ENCODE results near the gene TECR. TPM values are rescaled to one million over a fixed set of nuclear protein-coding genes. Genes with fewer than 3 reads are reported as not detected.

The TECR gene
- total RNA-seq, 1 experiment from 2014 or later = 232 TPM

DNA sequence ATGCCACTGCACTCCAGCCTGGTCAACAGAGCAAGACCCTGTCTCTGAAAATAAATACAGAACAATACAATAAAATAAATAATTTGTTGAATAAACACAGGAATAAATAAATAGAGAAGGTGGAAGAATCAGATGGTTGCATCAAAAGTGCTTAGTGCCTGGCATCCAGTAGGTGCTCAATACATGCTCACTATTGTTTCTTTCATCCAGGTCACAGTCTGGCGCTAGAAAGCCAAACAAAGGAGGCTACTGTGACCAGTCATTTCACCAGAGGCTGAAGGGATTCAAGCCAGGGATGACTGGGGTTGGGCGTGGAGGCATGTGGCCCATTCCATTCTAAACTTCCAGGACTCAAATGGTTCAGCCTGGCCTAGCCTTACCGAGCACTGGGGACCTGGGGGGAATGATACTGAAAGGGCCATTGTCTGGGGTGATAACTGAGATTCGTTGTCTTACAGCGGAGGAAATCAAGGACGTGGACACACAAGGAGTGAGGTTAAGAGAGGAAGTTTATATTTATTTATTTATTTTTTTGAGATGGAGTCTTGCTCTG is 46.1 kb downstream of the TECR start (continued):
- no peak for TF ChIP-seq EZH2phosphoT487 (IDR thresholded peaks at IDR 0.05; ENCODE audit: borderline replicate concordance)
- TF ChIP-seq EGR1 (IDR thresholded peaks at IDR 0.05; ENCODE audit: low read depth) = no peak

DNA sequence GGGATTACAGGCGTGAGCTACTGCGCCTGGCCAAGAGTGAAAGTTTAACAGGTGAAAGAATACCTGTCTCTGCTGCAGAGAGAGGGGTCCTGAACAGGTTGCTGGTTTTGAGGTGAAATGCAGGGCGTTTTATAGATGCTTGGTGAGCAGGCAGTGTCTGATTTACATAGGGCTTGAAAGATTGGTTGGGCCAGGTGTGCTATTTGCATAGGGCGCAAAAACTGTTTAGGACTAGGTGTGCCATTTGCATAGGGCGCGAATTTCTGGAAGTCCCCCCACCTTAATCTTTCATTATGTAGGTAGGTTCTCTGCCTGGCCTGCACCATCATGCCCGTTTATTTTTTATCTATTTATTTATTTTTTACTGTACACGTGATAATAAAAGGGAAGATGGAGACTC is 47.0 kb downstream of the TECR start:
- Histone ChIP-seq H2AFZ (ENCODE audit: low read depth, low read length, poor library complexity, severe bottlenecking) (no peak overlapping the region), H3K4me3 (replicated peaks in 1 of 2; ENCODE audit: low read depth in 1 of 2, low read length in 2 of 2) (no peak overlapping the region), H3K27me3 (ENCODE audit: insufficient read depth, low read length) (no peaks in the 10 kb centered on the region), H3K9me2 (ENCODE audit: insufficient read depth) (no peaks in the 10 kb centered on the region), H3K9me3 (ENCODE audit: control insufficient read depth in 1 of 2, insufficient read depth in 1 of 2, low read depth in 1 of 2, low read length in 2 of 2) (no peaks in the 10 kb centered on the region), H3K79me2 (ENCODE audit: insufficient read depth, low read length) (peaks cover 4% of the 10 kb centered on the region), H3K27ac (ENCODE audit: low read depth, low read length) (no peak overlapping the region), H3K4me1 (ENCODE audit: control insufficient read depth in 1 of 2, insufficient read depth in 2 of 2, low read length in 2 of 2) (peaks cover 3 to 23% of the 10 kb centered on the region in 2 experiments; a peak in 3 of 4 replicates), H3K36me3 (ENCODE audit: control insufficient read depth in 1 of 2, insufficient read depth in 2 of 2, low read length in 2 of 2) (no peaks in the 10 kb centered on the region), H4K20me1 (ENCODE audit: insufficient read depth) (no peaks in the 10 kb centered on the region), H3K4me2 (ENCODE audit: low read length) (no peak overlapping the region), H3K9ac (ENCODE audit: low read length) (no peak overlapping the region)
- ChIA-PET CTCF (interaction anchor here (1.3 kb wide), 1 partner anchor 110 kb away, joined by 6 read pairs; no protein-coding TSS in a partner anchor), POLR2A (no interaction called here), RAD21 (ENCODE audit: low non-redundant PET in 1 of 2, low total read pairs in 2 of 2, uncharacterized antibody in 2 of 2, unreplicated experiment in 2 of 2) (no interaction called here)
- intact Hi-C loops (cut with micrococcal nuclease) = no loop called here
- TF ChIP-seq SIN3A (IDR thresholded peaks at IDR 0.05; ENCODE audit: low read depth) (no peak), RAD21 (IDR thresholded peaks at IDR 0.05; ENCODE audit: low read depth) (no peak), ATF3 (IDR thresholded peaks at IDR 0.05) (no peak), CTCF (IDR thresholded peaks at IDR 0.05 in 2 of 3, conservative IDR thresholded peaks at IDR 0.05 in 1 of 3; ENCODE audit: borderline replicate concordance in 1 of 3, insufficient read depth in 1 of 3, low read depth in 2 of 3, low read length in 2 of 3) (no peak), POLR2AphosphoS5 (IDR thresholded peaks at IDR 0.05; ENCODE audit: low read depth, low read length) (no peak), REST (IDR thresholded peaks at IDR 0.05; ENCODE audit: low read depth) (no peak), SRF (IDR thresholded peaks at IDR 0.05; ENCODE audit: low read depth) (no peak), CBX3 (IDR thresholded peaks at IDR 0.05; ENCODE audit: low read depth) (no peak)
- DNase-seq (ENCODE audit: low read depth, low spot score) (no peak), ATAC-seq (no peak)
- no TSS peak for BruUV-seq (replicated peaks)
